ENCODE data around the gene ANKRD13A.
"Not testable (repeated sequence)": the region's sequence is repeated elsewhere in the genome, so short reads cannot be mapped to it uniquely, and the experiment has no call there.

The ANKRD13A gene

GRCh38 chr12:110007881-110008280, 8.7 kb downstream of the ANKRD13A start:
- no peak for DNase-seq (ENCODE audit: low read depth)

GRCh38 chr12:110008681-110009398, 9.6 kb downstream of the ANKRD13A start:
- DNase-seq (ENCODE audit: low read depth): not testable (repeated sequence)

- DNase-seq (ENCODE audit: low read depth): no peak
Observed at GRCh38 chr12:110010853-110011723, 11.9 kb downstream of the ANKRD13A start.

- DNase-seq (ENCODE audit: low read depth): no peak
Observed at GRCh38 chr12:110012137-110012536, 12.9 kb downstream of the ANKRD13A start.

GRCh38 chr12:110012659-110013058, 13.4 kb downstream of the ANKRD13A start:
- no peak for DNase-seq (ENCODE audit: low read depth)

- no peak for DNase-seq (ENCODE audit: low read depth)
Observed at GRCh38 chr12:110015132-110015531, 15.9 kb downstream of the ANKRD13A start.

GRCh38 chr12:110020956-110021355, 21.7 kb downstream of the ANKRD13A start:
- DNase-seq (ENCODE audit: low read depth): no peak

GRCh38 chr12:110023059-110023980, 24.1 kb downstream of the ANKRD13A start:
- DNase-seq (ENCODE audit: low read depth): no peak

GRCh38 chr12:110024051-110024450, 24.8 kb downstream of the ANKRD13A start:
- no peak for DNase-seq (ENCODE audit: low read depth)

GRCh38 chr12:110028323-110028722, 29.1 kb downstream of the ANKRD13A start:
- no peak for DNase-seq (ENCODE audit: low read depth)

- DNase-seq (ENCODE audit: low read depth): no peak
Observed at GRCh38 chr12:110029290-110029815, 30.1 kb downstream of the ANKRD13A start.

GRCh38 chr12:110033888-110034287, 34.7 kb downstream of the ANKRD13A start:
- DNase-seq (ENCODE audit: low read depth): no peak

GRCh38 chr12:110035534-110036104, 36.4 kb downstream of the ANKRD13A start:
- DNase-seq (ENCODE audit: low read depth): no peak

GRCh38 chr12:110037315-110037714, 38.1 kb downstream of the ANKRD13A start:
- DNase-seq (ENCODE audit: low read depth): no peak

- no peak for DNase-seq (ENCODE audit: low read depth)
Observed at GRCh38 chr12:110038741-110039084, 39.5 kb downstream of the ANKRD13A start.

GRCh38 chr12:110039085-110039807, 40.0 kb downstream of the ANKRD13A start:
- DNase-seq (ENCODE audit: low read depth): peak; percentile 97

- DNase-seq (ENCODE audit: low read depth): no peak
Observed at GRCh38 chr12:110042264-110042663, 43.0 kb downstream of the ANKRD13A start.

- no peak for DNase-seq (ENCODE audit: low read depth)
Observed at GRCh38 chr12:110046451-110047187, 47.4 kb downstream of the ANKRD13A start.

- DNase-seq (ENCODE audit: low read depth): no peak
Observed at GRCh38 chr12:110047297-110047940, 48.2 kb downstream of the ANKRD13A start.
